Activated CD8-positive, alpha-beta T cell treated with anti-CD3 and anti-CD28 coated beads for 36 hours (primary cell): ENCODE data around the gene CCDC141. TPM values are rescaled to one million over a fixed set of nuclear protein-coding genes. Genes with fewer than 3 reads are reported as not detected.
"Not testable (repeated sequence)": the region's sequence is repeated elsewhere in the genome, so short reads cannot be mapped to it uniquely, and the experiment has no call there.

Source experiments
- ATAC-seq: fragments of 200-7000 bp; cut with Tn5 transposase; one replicate; pipeline ENCODE4 v1.10.0; 2021; ENCODE audit warnings: mild to moderate bottlenecking, moderate library complexity
- CTCF ChIA-PET: fragments of 350-600 bp; sonication (Branson Sonifier 250); formaldehyde crosslinking; loops from one replicate; lab custom pipeline; 2021; ENCODE audit warnings: antibody characterized with exemption; lab: Charles Lee
- POLR2A ChIA-PET: fragments of 350-600 bp; sonication (Branson Sonifier 250); formaldehyde crosslinking; loops from one replicate; lab custom pipeline; 2021; ENCODE audit warnings: antibody characterized with exemption; lab: Charles Lee
- DNase-seq: peaks from one replicate; pipeline ENCODE4 v3.0.0-alpha.2; 2020
- H3K27ac Mint-ChIP-seq: one replicate; pipeline ENCODE4 v1.8.0; 2021; ENCODE audit warnings: mild to moderate bottlenecking, mixed read lengths
- H3K27me3 Mint-ChIP-seq: one replicate; pipeline ENCODE4 v1.8.0; 2021; ENCODE audit warnings: mixed read lengths
- H3K36me3 Mint-ChIP-seq: one replicate; pipeline ENCODE4 v1.8.0; 2021; ENCODE audit warnings: low read depth, mixed read lengths
- H3K4me1 Mint-ChIP-seq: one replicate; pipeline ENCODE4 v1.8.0; 2021; ENCODE audit warnings: low read depth, mixed read lengths
- H3K4me3 Mint-ChIP-seq: one replicate; pipeline ENCODE4 v1.8.0; 2021; ENCODE audit warnings: mild to moderate bottlenecking, moderate library complexity, mixed read lengths
- H3K9me3 Mint-ChIP-seq: one replicate; pipeline ENCODE4 v1.8.0; 2021; ENCODE audit warnings: mixed read lengths
- CTCF ChIP-seq: fragments of 200-600 bp; IDR thresholded peaks from one replicate; pipeline ENCODE4 v1.8.0; 2022; ENCODE audit warnings: antibody characterized with exemption, mild to moderate bottlenecking
- intact Hi-C: fragments of 100-400 bp; cut with micrococcal nuclease; formaldehyde crosslinking; loops from one replicate; pipeline ENCODE4 v1.10.0; 2022
- total RNA-seq, 2 experiments: library from RNA; stranded (reverse); gene quantifications; one replicate each; pipeline ENCODE4 v1.2.3, GENCODE V29; 2021

CCDC141 gene
- total RNA-seq, 2 experiments from 2014 or later, result 6.5 to 7.8 TPM

DNA sequence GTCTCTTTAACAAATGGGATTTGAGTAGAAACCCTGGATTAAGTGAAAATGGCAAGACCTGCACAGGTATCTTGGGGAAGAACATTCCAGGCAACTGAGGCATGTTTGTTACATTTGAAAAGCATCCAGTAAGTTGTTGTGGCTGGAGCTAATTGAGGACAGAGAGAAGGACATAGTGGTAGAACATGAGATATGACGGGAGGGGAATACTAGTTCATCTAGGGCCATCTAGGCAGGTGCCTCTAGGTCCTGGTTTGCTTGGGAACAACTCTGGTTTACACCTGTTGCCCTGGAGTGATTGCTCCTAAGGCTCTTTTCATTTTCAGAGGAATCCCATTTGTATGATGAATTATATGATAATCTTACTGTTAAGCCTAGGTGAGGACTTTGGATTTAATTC, 19.7 kb upstream of the CCDC141 start:
- Mint-ChIP-seq H3K4me3 (no peak overlapping the region), H3K4me1 (peaks cover 2% of the 10 kb centered on the region)
- intact Hi-C loops, result no loop called here

GRCh38 chr2:179068991-179069643, 19.2 kb upstream of the CCDC141 start:
- no peaks in the 10 kb centered on the region for H3K36me3 Mint-ChIP-seq
- peaks cover 2% of the 10 kb centered on the region for H3K4me1 Mint-ChIP-seq
- no peaks in the 10 kb centered on the region for H3K27me3 Mint-ChIP-seq
- intact Hi-C loops, result no loop called here
- H3K27ac Mint-ChIP-seq, result no peak overlapping the region
- ATAC-seq (no peak), DNase-seq (no peak)
- ChIA-PET POLR2A (no interaction called here), CTCF (no interaction called here)
- H3K9me3 Mint-ChIP-seq, result peaks cover 6% of the 10 kb centered on the region
- no peak overlapping the region for H3K4me3 Mint-ChIP-seq
- no peak for TF ChIP-seq CTCF

More for the DNA sequence above, 19.7 kb upstream of the CCDC141 start:
- no peak overlapping the region for H3K27ac Mint-ChIP-seq
- TF ChIP-seq CTCF, result no peak
- H3K27me3 Mint-ChIP-seq, result no peaks in the 10 kb centered on the region
- DNase-seq (no peak), ATAC-seq (no peak)
- peaks cover 6% of the 10 kb centered on the region for H3K9me3 Mint-ChIP-seq
- H3K36me3 Mint-ChIP-seq, result no peaks in the 10 kb centered on the region
- CTCF ChIA-PET, result no interaction called here
- POLR2A ChIA-PET, result no interaction called here

DNA sequence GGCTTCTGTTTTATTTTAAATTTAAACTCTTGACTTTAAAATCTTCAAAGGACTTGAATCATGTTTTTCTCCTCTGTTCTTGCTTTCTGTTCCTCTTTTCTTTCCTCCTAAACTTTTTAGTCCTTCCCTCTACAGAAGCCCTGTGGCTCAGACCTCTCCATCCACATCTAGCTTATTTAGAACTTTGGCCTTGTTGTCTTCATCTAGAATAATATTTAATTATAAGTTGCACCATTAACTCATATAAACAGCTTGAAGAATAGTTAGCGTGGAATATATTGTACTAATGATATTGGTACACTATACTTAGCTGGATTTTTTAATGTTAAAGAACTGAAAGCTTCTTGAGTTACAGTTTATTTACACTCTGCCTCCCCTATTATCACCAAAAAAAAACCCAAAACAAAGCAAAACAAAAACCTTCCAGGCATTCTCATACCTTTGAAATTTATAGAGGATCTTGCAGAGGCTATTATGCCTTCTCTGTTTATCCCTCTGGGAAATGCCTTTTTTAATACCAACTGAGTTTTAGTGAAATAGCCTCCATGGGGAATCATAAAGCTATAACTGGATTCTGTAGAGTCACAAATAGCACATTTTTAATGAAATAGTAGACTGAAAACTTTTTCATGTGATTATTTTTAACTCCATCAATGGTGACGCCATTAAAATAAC, 9.2 kb upstream of the CCDC141 start:
- Mint-ChIP-seq H3K36me3 (no peaks in the 10 kb centered on the region), H3K4me1 (no peaks in the 10 kb centered on the region), H3K9me3 (peaks cover 2% of the 10 kb centered on the region), H3K27ac (no peak overlapping the region), H3K27me3 (no peaks in the 10 kb centered on the region), H3K4me3 (no peak overlapping the region)
- TF ChIP-seq CTCF, result no peak
- no peak for ATAC-seq
- ChIA-PET POLR2A (interaction anchor here (1.0 kb wide), 1 partner anchor 17 kb away, joined by 3 read pairs; no protein-coding TSS in a partner anchor), CTCF (no interaction called here)
- DNase-seq, result no peak
- intact Hi-C loops, result no loop called here

DNA sequence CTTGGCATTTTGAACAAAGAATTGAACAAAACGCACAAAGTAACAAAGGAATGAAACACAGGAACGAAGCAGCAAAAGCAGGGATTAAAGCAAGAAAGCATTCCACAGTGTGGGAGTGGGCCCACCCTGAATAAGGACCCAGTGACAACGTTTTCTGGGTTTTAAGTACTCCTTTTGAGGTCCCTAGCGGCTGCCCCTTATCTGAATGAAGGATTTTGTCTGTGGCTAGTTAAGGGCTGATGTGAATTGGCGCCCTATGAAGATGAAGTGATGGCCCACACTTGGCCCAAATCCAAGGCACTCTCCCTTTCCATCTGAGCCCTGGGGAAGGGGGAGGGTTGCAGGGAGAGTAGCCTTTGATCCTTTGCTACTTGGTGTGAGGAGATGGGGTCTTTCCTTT, 7.8 kb upstream of the CCDC141 start:
- ChIA-PET POLR2A (no interaction called here), CTCF (interaction anchor here (1.1 kb wide), 1 partner anchor 97 kb away, joined by 3 read pairs; no protein-coding TSS in a partner anchor)
- H3K9me3 Mint-ChIP-seq, result peaks cover 2% of the 10 kb centered on the region
- no peaks in the 10 kb centered on the region for H3K27me3 Mint-ChIP-seq
- DNase-seq (no peak), ATAC-seq (no peak)
- intact Hi-C loops, result no loop called here
- TF ChIP-seq CTCF, result no peak
- no peaks in the 10 kb centered on the region for H3K4me1 Mint-ChIP-seq
- no peak overlapping the region for H3K4me3 Mint-ChIP-seq
- no peaks in the 10 kb centered on the region for H3K36me3 Mint-ChIP-seq
- no peak overlapping the region for H3K27ac Mint-ChIP-seq

DNA sequence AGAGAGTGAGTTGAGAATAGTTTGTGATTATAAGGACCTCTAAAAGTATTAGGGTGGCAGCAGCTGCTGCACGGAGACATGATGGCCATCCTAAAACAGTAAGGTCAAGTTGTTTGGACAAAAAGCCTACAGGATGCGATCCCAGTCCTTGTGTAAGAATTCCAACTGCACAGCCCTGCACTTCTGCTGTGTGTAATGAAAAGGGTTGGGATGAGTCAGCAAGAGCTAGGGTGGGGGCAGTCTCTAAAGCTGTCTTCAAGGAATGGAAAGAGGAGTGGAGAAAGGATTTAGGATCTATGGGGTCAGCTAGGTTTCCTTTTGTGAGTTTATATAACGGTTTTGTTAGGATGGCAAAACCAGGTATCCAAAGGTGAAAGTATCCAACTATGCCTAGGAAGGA, 3.6 kb upstream of the CCDC141 start:
- ATAC-seq, H3K9me3 Mint-ChIP-seq, H3K36me3 Mint-ChIP-seq, POLR2A ChIA-PET, H3K27me3 Mint-ChIP-seq, intact Hi-C loops, H3K4me3 Mint-ChIP-seq, CTCF ChIA-PET, H3K27ac Mint-ChIP-seq, DNase-seq: not testable (repeated sequence)
- peaks cover 11% of the 10 kb centered on the region for H3K4me1 Mint-ChIP-seq
